CD8-positive, alpha-beta T cell (primary cell): ENCODE results near the gene HOXA7. TPM values are rescaled to one million over a fixed set of nuclear protein-coding genes. Genes with fewer than 3 reads are reported as not detected.
A peak's percentile ranks its signal among the peaks of the same experiment; 100 is the strongest.

Experiments used
- microRNA-seq: library from miRNA; unstranded; fragments of <30 nt; microRNA quantifications from one replicate; pipeline ENCODE4 v1.2.0, GENCODE V29; 2022; ENCODE audit warnings: borderline microRNAs expressed
- total RNA-seq, 46 experiments: library from RNA in 2 of 46; stranded (reverse) in 2 of 46; gene quantifications; one replicate each; pipeline ENCODE4 v1.2.3 and lab custom pipeline; 2021 to 2026

The HOXA7 gene
- total RNA-seq, 2 experiments from 2014 or later: not detected

Small RNAs within 50 kb of the gene (microRNA-seq; reads per million reads assigned to microRNA genes)
- 2.4 reads per million, percentile 15 among the genes with 10 or more reads in this experiment for gene MIR196B

Other genes with a start within 250 kb of the HOXA7 start
- under 1 TPM; 0.79 to 0.83 TPM for gene HOXA1, start 60.7 kb downstream of the HOXA7 start, total RNA-seq
- gene HOXA2, start 54.0 kb downstream of the HOXA7 start, total RNA-seq: not detected
- gene HOXA4, start 25.9 kb downstream of the HOXA7 start, total RNA-seq: under 1 TPM in 1 of 2 experiments, not detected in 1; 0.36 TPM
- under 1 TPM; 0.28 to 0.81 TPM for gene HOXA5, start 13.0 kb downstream of the HOXA7 start, total RNA-seq
- not detected for gene HOXA6, start 8.9 kb downstream of the HOXA7 start, total RNA-seq
- gene HOXA3, start 4.1 kb downstream of the HOXA7 start, total RNA-seq: not detected
- gene HOXA9, start 8.9 kb upstream of the HOXA7 start, total RNA-seq: not detected
- gene HOXA10, start 17.6 kb upstream of the HOXA7 start, total RNA-seq: not detected
- gene HOXA11, start 28.6 kb upstream of the HOXA7 start, total RNA-seq: not detected
- not detected for gene HOXA13, start 43.4 kb upstream of the HOXA7 start, total RNA-seq
- gene EVX1, start 86.1 kb upstream of the HOXA7 start, total RNA-seq: under 1 TPM in 1 of 2 experiments, not detected in 1; 0.24 TPM